ENCODE data around the gene TIMM22. TPM values are rescaled to one million over a fixed set of nuclear protein-coding genes. Genes with fewer than 3 reads are reported as not detected.

TIMM22 gene
- total RNA-seq, 1 experiment from 2014 or later = 14.0 TPM

GRCh38 chr17:958712-959451 lies 38.0 kb upstream of the TIMM22 start (continued):
- TF ChIP-seq REST (IDR thresholded peaks at IDR 0.05; ENCODE audit: low read depth) = no peak
- TF ChIP-seq SIN3A (IDR thresholded peaks at IDR 0.05; ENCODE audit: low read depth) = no peak
- TF ChIP-seq EGR1 (IDR thresholded peaks at IDR 0.05; ENCODE audit: low read depth) = no peak
- TF ChIP-seq ZNF274 (IDR thresholded peaks at IDR 0.05; ENCODE audit: low read depth, low read length) = no peak

GRCh38 chr17:962166-962565 lies 34.8 kb upstream of the TIMM22 start:
- H3K4me3 ChIP-seq (replicated peaks in 1 of 2; ENCODE audit: low read depth in 1 of 2, low read length in 2 of 2) = no peak overlapping the region
- CTCF ChIA-PET = no interaction called here
- TF ChIP-seq EZH2phosphoT487 (IDR thresholded peaks at IDR 0.05; ENCODE audit: borderline replicate concordance) = no peak
- no peak for TF ChIP-seq CTCF (IDR thresholded peaks at IDR 0.05 in 2 of 3, conservative IDR thresholded peaks at IDR 0.05 in 1 of 3; ENCODE audit: borderline replicate concordance in 1 of 3, insufficient read depth in 1 of 3, low read depth in 2 of 3, low read length in 2 of 3)
- no peak for TF ChIP-seq SIN3A (IDR thresholded peaks at IDR 0.05; ENCODE audit: low read depth)
- TF ChIP-seq YY1 (IDR thresholded peaks at IDR 0.05; ENCODE audit: extremely low read depth, insufficient replicate concordance, low read depth, low read length) = no peak
- TF ChIP-seq REST (IDR thresholded peaks at IDR 0.05; ENCODE audit: low read depth) = no peak
- no peak for TF ChIP-seq RAD21 (IDR thresholded peaks at IDR 0.05; ENCODE audit: low read depth)
- no peak for TF ChIP-seq POLR2A (IDR thresholded peaks at IDR 0.05; ENCODE audit: borderline replicate concordance, extremely low read depth, insufficient read depth, insufficient read length)
- TF ChIP-seq SRF (IDR thresholded peaks at IDR 0.05; ENCODE audit: low read depth) = no peak
- TF ChIP-seq CEBPB (IDR thresholded peaks at IDR 0.05; ENCODE audit: low read depth) = no peak
- TF ChIP-seq EZH2 (IDR thresholded peaks at IDR 0.05) = no peak
- TF ChIP-seq POLR2AphosphoS5 (IDR thresholded peaks at IDR 0.05; ENCODE audit: low read depth, low read length) = no peak

More at GRCh38 chr17:962166-962565, 34.8 kb upstream of the TIMM22 start:
- DNase-seq (ENCODE audit: low read depth, low spot score) (no peak), ATAC-seq (no peak)
- Histone ChIP-seq H3K79me2 (ENCODE audit: insufficient read depth, low read length) (peaks cover 85% of the 10 kb centered on the region), H3K9ac (ENCODE audit: low read length) (no peak overlapping the region), H3K9me2 (ENCODE audit: insufficient read depth) (no peaks in the 10 kb centered on the region), H3K36me3 (ENCODE audit: control insufficient read depth in 1 of 2, insufficient read depth in 2 of 2, low read length in 2 of 2) (no peaks in the 10 kb centered on the region), H3K27me3 (ENCODE audit: insufficient read depth, low read length) (no peaks in the 10 kb centered on the region), H3K27ac (ENCODE audit: low read depth, low read length) (no peak overlapping the region), H4K20me1 (ENCODE audit: insufficient read depth) (no peaks in the 10 kb centered on the region), H3K4me2 (ENCODE audit: low read length) (no peak overlapping the region), H3K4me1 (ENCODE audit: control insufficient read depth in 1 of 2, insufficient read depth in 2 of 2, low read length in 2 of 2) (peaks cover 38 to 79% of the 10 kb centered on the region in 2 experiments), H2AFZ (ENCODE audit: low read depth, low read length, poor library complexity, severe bottlenecking) (no peak overlapping the region), H3K9me3 (ENCODE audit: control insufficient read depth in 1 of 2, insufficient read depth in 1 of 2, low read depth in 1 of 2, low read length in 2 of 2) (no peaks in the 10 kb centered on the region)
- intact Hi-C loops (cut with micrococcal nuclease) = no loop called here
- ChIA-PET RAD21 (ENCODE audit: low non-redundant PET in 1 of 2, low total read pairs in 2 of 2, uncharacterized antibody in 2 of 2, unreplicated experiment in 2 of 2) (no interaction called here), POLR2A (no interaction called here)
- BruUV-seq (replicated peaks) = no TSS peak

Measured in HCT116 (cell line).